ENCODE data around the gene ARHGAP28. TPM values are rescaled to one million over a fixed set of nuclear protein-coding genes. Genes with fewer than 3 reads are reported as not detected.
A peak's percentile ranks its signal among the peaks of the same experiment; 100 is the strongest.

The ARHGAP28 gene
- polyA plus RNA-seq, 4 donors, result 58.7 to 70.9 (median 65.5) TPM

GRCh38 chr18:6865251-6865650 is 135.7 kb downstream of the ARHGAP28 start:
- no peak for DNase-seq (ENCODE audit: low read depth in 4 of 4, low spot score in 2 of 4)

- no peak for DNase-seq (ENCODE audit: low read depth in 4 of 4, low spot score in 2 of 4)
These were observed 137.1 kb downstream of the ARHGAP28 start for GRCh38 chr18:6866552-6867085.

- no peak for DNase-seq (ENCODE audit: low read depth in 4 of 4, low spot score in 2 of 4)
These were observed 138.5 kb downstream of the ARHGAP28 start for GRCh38 chr18:6868033-6868432.

- no peak for DNase-seq (ENCODE audit: low read depth in 4 of 4, low spot score in 2 of 4)
These were observed 142.1 kb downstream of the ARHGAP28 start for GRCh38 chr18:6871566-6871965.

GRCh38 chr18:6873040-6873751 is 143.7 kb downstream of the ARHGAP28 start:
- DNase-seq (ENCODE audit: low read depth in 4 of 4, low spot score in 2 of 4), result no peak

GRCh38 chr18:6874315-6874714 is 144.8 kb downstream of the ARHGAP28 start:
- no peak for DNase-seq (ENCODE audit: low read depth in 4 of 4, low spot score in 2 of 4)

GRCh38 chr18:6875749-6876148 is 146.2 kb downstream of the ARHGAP28 start:
- no peak for DNase-seq (ENCODE audit: low read depth in 4 of 4, low spot score in 2 of 4)

- no peak for DNase-seq (ENCODE audit: low read depth in 4 of 4, low spot score in 2 of 4)
These were observed 147.1 kb downstream of the ARHGAP28 start for GRCh38 chr18:6876641-6877041.

GRCh38 chr18:6877288-6877687 is 147.8 kb downstream of the ARHGAP28 start:
- DNase-seq (ENCODE audit: low read depth in 4 of 4, low spot score in 2 of 4), result no peak

GRCh38 chr18:6878556-6879297 is 149.2 kb downstream of the ARHGAP28 start:
- DNase-seq (ENCODE audit: low read depth in 4 of 4, low spot score in 2 of 4), result no peak

- no peak for DNase-seq (ENCODE audit: low read depth in 4 of 4, low spot score in 2 of 4)
These were observed 150.1 kb downstream of the ARHGAP28 start for GRCh38 chr18:6879508-6880195.

GRCh38 chr18:6881034-6881820 is 151.7 kb downstream of the ARHGAP28 start:
- no peak for DNase-seq (ENCODE audit: low read depth in 4 of 4, low spot score in 2 of 4)

GRCh38 chr18:6882401-6882800 is 152.9 kb downstream of the ARHGAP28 start:
- DNase-seq (ENCODE audit: low read depth in 4 of 4, low spot score in 2 of 4), result no peak

- peak in 2 of 4 donors; percentile 19 to 24 for DNase-seq (ENCODE audit: low read depth in 4 of 4, low spot score in 2 of 4)
These were observed 155.5 kb downstream of the ARHGAP28 start for GRCh38 chr18:6885006-6885481.

- DNase-seq (ENCODE audit: low read depth in 4 of 4, low spot score in 2 of 4), result peak; percentile 27 to 68 (median 51)
These were observed 156.7 kb downstream of the ARHGAP28 start for GRCh38 chr18:6885992-6886796.

- no peak for DNase-seq (ENCODE audit: low read depth in 4 of 4, low spot score in 2 of 4)
These were observed 157.3 kb downstream of the ARHGAP28 start for GRCh38 chr18:6886797-6887330.

- DNase-seq (ENCODE audit: low read depth in 4 of 4, low spot score in 2 of 4), result no peak
These were observed 162.3 kb downstream of the ARHGAP28 start for GRCh38 chr18:6891788-6892187.

GRCh38 chr18:6901286-6901926 is 171.9 kb downstream of the ARHGAP28 start:
- DNase-seq (ENCODE audit: low read depth in 4 of 4, low spot score in 2 of 4), result no peak

GRCh38 chr18:6917072-6917471 is 187.6 kb downstream of the ARHGAP28 start:
- no peak for DNase-seq (ENCODE audit: low read depth in 4 of 4, low spot score in 2 of 4)
